Measurements from ENCODE around the gene ENO3.
"Not testable (repeated sequence)": the region's sequence is repeated elsewhere in the genome, so short reads cannot be mapped to it uniquely, and the experiment has no call there.

Gene ENO3

DNA sequence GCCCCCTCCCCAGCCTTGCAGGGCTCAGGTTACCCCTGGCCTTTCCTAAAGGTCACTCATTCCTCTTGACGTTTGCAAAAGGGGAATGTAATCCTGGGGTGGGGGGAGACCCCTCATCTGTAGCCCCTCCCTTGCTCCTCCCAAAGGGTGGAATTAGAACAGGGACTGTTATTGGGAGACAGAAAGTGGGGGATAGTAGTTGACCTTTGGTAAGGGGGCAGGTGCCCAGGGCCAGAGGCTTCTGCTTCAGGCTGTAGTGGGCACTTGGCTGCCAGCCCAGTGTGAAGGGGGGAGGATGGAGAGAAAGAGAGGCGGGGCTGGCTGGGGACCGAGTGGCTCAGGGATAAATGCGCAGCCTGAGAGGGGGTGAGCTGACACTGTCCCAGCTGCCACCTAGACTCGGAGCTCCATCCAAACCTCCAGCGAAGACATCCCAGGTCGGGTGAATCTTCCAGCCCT is at the start of gene ENO3:
TSS of gene ENO3 (plus strand) at position 374 of the 459 bp plus-strand sequence. CDS start 711 bp downstream, outside the sequence.
- in situ Hi-C loops (cut with HindIII; ENCODE audit: low sequenced_read_pairs), result no loop called here

DNA sequence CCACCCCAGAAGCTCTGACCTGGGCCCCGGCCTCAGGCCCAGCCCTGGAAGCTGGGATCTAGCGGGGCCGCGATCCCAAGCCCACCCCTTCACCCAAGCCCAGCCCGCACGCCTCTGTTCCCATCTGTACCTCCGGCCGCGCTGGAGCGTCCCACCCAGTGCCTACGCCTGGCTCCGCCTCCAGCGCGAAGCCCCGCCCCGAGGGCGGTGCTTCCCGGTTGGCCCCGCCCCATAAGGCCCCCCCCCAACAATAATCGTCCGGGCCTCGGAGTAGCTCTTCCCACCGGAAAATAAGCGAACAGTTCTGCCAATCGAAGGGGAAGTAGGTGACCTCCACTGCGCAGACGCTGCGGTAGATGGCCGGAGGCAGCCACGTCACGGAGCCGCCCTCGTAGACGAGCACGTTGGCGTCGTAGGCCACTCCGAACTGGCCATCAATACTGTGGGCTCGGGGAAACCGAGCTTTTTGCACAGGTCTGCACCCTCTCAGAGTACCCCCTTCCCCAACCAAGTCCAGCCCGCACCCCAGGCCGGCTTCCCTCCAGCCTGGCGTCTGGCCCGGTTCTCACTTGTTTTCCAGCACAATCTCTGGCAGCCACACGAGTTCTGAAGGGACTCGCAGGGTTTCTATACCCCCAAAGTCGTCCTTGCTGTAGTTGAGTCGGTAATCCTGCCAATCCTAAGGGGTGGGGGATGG is 49.1 kb upstream of the ENO3 start:
- in situ Hi-C loops (cut with HindIII; ENCODE audit: low sequenced_read_pairs), result no loop called here

DNA sequence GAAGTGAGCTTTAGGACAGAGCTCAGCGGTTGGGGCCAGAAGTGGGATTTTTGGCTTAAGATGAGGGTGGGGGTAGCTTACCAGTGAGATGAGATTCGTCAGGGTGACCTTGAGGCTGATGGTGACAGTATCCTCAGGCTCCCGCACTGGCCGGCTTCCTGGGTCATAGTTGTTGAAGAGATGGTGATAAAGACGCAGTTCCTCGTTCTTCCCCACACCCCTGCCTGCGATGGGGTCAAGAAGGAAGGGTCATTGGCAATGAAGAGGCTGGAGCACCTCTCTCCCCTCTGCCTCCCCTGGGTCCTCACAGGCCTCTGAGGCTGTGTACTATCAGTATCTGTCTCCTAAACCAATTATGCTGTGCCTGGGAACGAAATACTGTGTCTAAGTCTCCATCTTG is 48.4 kb upstream of the ENO3 start:
- in situ Hi-C loops (cut with HindIII; ENCODE audit: low sequenced_read_pairs), result no loop called here

DNA sequence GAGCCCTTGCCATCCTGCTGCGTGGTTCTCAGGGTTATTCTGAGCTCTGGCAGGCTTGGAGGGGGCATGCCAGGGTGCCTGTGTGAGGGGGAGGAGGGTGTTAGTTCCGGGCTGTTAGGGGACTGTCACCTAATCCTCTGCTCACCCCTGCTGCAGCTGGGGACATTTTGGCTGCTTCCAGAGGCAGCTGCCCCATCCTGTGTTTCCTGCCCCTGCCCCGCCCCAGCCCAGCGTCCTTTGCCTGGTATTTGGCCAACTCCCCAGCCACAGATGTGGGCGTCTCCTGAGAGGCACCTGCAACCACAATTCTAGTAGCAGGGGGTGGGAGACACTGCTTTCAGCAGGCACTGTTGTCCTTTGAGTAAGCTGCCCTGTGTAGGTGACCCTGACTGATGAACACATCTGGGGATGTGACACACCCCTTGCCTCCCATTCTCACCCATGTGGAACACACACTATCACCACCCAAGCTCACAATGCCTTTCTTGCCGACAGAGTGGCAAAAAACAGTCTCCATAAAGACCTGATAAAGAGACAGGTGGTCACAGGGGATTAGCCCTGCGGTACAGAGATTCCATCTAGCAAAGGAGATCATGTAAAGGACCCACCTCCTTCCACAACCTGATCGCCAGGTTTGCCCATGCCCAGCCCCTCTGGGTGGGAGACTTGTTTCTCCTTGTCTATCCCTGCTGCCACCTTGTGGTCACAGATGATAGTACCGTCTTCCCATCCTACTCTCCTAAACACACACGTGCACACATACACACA is 47.7 kb upstream of the ENO3 start, which contains the start of gene CHRNE:
TSS of gene CHRNE (minus strand) at position 48 of the 768 bp plus-strand sequence. CDS start at position 13, 35 bp downstream.
- in situ Hi-C loops (cut with HindIII; ENCODE audit: low sequenced_read_pairs), result no loop called here

GRCh38 chr17:4906642-4907041 is 44.3 kb upstream of the ENO3 start:
- in situ Hi-C loops (cut with HindIII; ENCODE audit: low sequenced_read_pairs), result not testable (repeated sequence)

- in situ Hi-C loops (cut with HindIII; ENCODE audit: low sequenced_read_pairs), result no loop called here
Observed at GRCh38 chr17:4908301-4908700, 42.6 kb upstream of the ENO3 start.

- in situ Hi-C loops (cut with HindIII; ENCODE audit: low sequenced_read_pairs), result no loop called here
Observed at GRCh38 chr17:4908711-4909496, 42.0 kb upstream of the ENO3 start.

DNA sequence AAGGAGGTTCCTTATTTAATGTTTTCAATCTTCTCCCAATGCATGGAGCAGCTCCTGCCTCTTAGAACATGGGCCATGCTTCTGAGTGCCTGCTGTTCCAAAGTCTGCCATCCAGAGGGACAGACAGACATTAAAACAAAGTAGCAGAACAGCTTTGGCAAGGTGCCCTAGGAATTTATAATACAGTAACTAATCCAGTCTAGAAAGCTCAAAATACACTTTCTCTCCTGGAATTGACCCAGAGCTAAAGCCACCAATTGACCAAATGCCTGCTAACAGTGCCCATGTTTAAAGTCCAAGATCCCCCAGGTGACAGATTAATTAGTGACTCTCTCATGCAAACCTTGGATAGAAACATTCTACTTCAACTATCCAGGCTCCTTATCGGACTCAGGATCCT is 36.9 kb upstream of the ENO3 start:
- in situ Hi-C loops (cut with HindIII; ENCODE audit: low sequenced_read_pairs), result no loop called here

GRCh38 chr17:4914551-4914950 is 36.4 kb upstream of the ENO3 start:
- in situ Hi-C loops (cut with HindIII; ENCODE audit: low sequenced_read_pairs), result not testable (repeated sequence)

GRCh38 chr17:4919511-4920047 is 31.3 kb upstream of the ENO3 start:
- in situ Hi-C loops (cut with HindIII; ENCODE audit: low sequenced_read_pairs), result no loop called here

DNA sequence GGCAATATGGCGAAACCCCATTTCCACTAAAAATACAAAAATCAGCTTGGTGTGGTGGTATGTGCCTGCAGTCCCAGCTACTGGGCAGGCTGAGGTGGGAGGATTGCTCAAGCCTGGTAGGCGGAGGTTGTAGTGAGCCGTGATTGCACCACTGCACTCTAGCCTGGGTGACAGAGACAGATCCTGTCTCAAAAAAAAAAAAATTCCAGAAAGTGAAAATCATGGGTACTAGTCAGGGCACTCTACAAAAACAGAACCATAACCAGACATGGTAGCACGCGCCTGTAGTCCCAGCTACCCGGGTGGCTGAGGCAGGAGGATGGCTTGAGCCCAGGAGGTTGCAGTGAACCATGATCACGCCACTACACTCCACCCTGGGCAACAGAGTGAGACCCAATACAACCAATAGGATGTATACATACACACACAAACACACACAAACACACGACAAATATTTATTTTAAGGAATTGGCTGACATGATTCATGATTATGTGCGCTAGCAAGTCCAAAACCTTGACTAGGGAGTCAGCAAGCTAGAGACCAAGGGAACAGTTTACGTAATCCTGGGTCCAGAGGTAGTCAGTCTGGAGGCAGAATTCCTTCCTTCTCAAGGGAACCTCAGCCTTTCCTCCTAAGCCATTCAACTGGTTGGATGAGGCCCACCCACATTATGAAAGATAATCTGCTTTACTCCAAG is 30.4 kb upstream of the ENO3 start:
- in situ Hi-C loops (cut with HindIII; ENCODE audit: low sequenced_read_pairs), result no loop called here

DNA sequence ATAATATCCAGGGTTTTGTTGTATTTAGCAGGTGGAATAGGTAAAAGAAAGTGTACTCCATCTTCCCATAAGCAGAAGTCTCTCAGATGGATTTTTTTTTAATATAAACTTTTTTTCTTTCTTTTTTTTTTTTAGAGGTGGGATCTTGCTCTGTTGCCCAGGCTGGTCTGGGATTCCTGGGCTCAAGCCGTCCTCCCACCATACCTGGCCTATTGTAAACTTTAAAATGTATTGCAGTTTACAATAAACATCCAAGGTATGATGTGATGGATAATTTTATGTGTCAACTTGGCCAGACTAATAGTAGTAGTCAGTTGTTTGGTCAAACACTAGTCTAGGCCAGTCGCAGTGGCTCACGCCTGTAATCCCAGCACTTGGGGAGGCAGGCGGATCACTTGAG is 29.6 kb upstream of the ENO3 start:
- in situ Hi-C loops (cut with HindIII; ENCODE audit: low sequenced_read_pairs), result no loop called here

DNA sequence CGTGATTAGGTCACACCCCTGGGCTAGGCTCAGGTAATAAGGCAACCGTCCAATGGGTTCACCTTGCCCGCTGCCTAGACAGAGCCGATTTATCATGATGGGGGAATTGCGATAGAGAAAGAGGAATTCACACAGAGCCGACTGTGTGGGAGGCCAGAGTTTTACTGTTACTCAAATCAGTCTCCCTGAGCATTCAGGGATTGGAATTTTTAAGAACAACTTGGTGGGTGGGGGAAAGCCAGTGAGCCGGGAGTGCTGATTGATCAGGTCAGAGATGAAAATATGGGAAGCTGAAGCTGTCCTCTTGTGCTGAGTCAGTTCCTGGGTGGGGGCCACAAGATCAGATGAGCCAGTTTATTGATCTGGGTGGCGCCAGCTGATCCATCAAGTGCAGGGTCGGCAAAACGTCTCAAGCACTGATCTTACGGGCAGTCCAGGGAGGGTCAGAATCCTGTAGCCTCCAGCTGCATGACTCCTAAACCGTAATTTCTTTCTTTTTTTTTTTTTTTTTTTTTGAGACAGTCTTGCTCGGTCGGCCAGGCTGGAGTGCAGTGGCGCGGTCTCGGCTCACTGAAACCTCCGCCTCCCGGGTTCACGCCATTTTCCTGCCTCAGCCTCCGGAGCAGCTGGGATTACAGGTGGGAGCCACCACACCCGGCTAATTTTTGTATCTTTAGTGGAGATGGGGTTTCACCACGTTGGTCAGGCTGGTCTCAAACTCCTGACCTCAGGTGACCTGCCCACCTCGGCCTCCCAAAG is 24.2 kb upstream of the ENO3 start:
- in situ Hi-C loops (cut with HindIII; ENCODE audit: low sequenced_read_pairs), result not testable (repeated sequence)

DNA sequence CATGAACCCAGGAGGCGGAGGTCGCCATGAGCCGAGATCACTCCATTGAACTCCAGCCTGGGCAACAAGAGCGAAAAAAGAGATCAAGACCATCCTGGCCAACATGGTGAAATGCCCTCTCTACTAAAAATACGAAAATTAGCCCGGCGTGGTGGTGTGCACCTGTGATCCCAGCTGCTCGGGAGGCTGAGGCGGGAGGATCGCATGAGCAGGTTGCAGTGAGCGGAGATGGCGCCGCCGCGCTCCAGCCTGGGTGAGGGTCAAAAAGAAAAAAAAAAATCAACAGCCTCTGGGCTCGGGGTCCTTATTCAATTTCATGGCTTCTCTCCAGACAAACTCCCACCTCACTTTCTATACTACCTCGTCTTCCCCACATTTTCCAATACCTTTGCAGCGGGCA is 22.0 kb upstream of the ENO3 start:
- in situ Hi-C loops (cut with HindIII; ENCODE audit: low sequenced_read_pairs), result no loop called here

DNA sequence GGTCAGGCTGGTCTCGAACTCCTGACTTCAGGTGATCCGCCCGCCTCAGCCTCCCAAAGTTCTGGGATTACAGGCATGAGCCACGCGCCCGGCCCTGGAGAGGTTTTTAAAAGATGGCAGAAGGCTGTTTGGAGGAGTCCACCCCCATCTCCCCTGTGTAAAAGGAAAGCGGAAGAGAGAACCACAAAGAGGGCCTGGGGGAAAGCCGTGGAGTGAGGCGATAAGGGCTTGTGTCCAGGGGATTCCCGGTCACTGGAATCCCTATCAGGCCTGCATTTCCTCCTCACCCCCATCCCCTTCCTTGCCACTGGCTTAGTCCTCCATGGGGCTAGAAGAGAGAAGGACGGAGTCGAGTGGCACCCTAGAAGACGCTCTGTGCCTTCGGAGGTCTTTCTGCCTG is 19.0 kb upstream of the ENO3 start, which contains the start of gene GP1BA:
TSS of gene GP1BA (plus strand) at position 315 of the 400 bp plus-strand sequence. CDS start 328 bp downstream, outside the sequence.
- in situ Hi-C loops (cut with HindIII; ENCODE audit: low sequenced_read_pairs), result no loop called here

DNA sequence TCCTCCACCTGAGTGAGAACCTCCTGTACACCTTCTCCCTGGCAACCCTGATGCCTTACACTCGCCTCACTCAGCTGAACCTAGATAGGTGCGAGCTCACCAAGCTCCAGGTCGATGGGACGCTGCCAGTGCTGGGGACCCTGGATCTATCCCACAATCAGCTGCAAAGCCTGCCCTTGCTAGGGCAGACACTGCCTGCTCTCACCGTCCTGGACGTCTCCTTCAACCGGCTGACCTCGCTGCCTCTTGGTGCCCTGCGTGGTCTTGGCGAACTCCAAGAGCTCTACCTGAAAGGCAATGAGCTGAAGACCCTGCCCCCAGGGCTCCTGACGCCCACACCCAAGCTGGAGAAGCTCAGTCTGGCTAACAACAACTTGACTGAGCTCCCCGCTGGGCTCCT is 18.2 kb upstream of the ENO3 start:
- in situ Hi-C loops (cut with HindIII; ENCODE audit: low sequenced_read_pairs), result no loop called here

GRCh38 chr17:4933646-4934045 is 17.3 kb upstream of the ENO3 start:
- in situ Hi-C loops (cut with HindIII; ENCODE audit: low sequenced_read_pairs), result no loop called here

GRCh38 chr17:4934173-4934979 is 16.5 kb upstream of the ENO3 start:
- in situ Hi-C loops (cut with HindIII; ENCODE audit: low sequenced_read_pairs), result no loop called here

DNA sequence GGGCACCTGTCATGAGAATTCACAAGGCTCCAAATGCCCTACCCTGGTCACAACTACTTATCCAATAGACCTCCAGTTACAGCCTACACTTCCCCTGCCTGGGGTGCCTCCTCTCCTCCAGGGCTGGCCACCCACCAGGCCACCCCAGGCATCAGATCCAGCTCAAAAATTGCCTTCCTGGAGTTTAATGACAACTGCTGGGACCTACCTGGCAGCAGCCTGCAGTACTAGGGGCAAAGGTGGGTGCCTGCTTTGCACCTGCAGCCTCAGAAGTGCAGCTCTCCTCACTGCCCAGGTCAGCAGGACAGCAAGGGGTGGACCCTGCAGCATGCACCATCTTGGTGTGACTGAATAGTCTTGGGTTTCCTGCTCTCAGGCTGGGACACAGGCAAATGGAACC is 15.3 kb upstream of the ENO3 start:
- in situ Hi-C loops (cut with HindIII; ENCODE audit: low sequenced_read_pairs), result no loop called here

Data from endothelial cell of hepatic sinusoid (primary cell).